GM12875 (cell line): ENCODE measurements around the gene ADAMTS8.

Experiments used
- H3K4me3 ChIP-seq: one replicate; pipeline ENCODE4 v1.5.1; 2011; ENCODE audit warnings: low read depth, low read length, control low read depth
- CTCF ChIP-seq: IDR thresholded peaks from 2 replicates; pipeline ENCODE4 v1.5.1; 2011; ENCODE audit warnings: low read depth, mild to moderate bottlenecking, control low read depth, inconsistent platforms, low read length, moderate library complexity, borderline replicate concordance; ENCODE audit not compliant: insufficient read depth

ADAMTS8 gene

GRCh38 chr11:130473795-130474377, 45.5 kb upstream of the ADAMTS8 start:
- no peak for TF ChIP-seq CTCF
- H3K4me3 ChIP-seq = no peak overlapping the region

GRCh38 chr11:130473056-130473794, 44.8 kb upstream of the ADAMTS8 start:
- no peak for TF ChIP-seq CTCF
- H3K4me3 ChIP-seq = no peak overlapping the region

- no peak for TF ChIP-seq CTCF
- H3K4me3 ChIP-seq = no peak overlapping the region
These were observed 44.1 kb upstream of the ADAMTS8 start for GRCh38 chr11:130472434-130472961.

GRCh38 chr11:130471731-130472433, 43.5 kb upstream of the ADAMTS8 start:
- H3K4me3 ChIP-seq = no peak overlapping the region
- TF ChIP-seq CTCF = no peak

- TF ChIP-seq CTCF = no peak
- H3K4me3 ChIP-seq = no peak overlapping the region
These were observed 42.7 kb upstream of the ADAMTS8 start for GRCh38 chr11:130470832-130471706.

- no peak for TF ChIP-seq CTCF
These were observed 40.8 kb upstream of the ADAMTS8 start for GRCh38 chr11:130469181-130469580.

More at GRCh38 chr11:130469181-130469580, 40.8 kb upstream of the ADAMTS8 start:
- H3K4me3 ChIP-seq = no peak overlapping the region
